ENCODE data around the gene USP2. TPM values are rescaled to one million over a fixed set of nuclear protein-coding genes. Genes with fewer than 3 reads are reported as not detected.

Gene USP2
- total RNA-seq, 4 donors from 2014 or later, result 2.5 to 61.8 (median 32.2) TPM

DNA sequence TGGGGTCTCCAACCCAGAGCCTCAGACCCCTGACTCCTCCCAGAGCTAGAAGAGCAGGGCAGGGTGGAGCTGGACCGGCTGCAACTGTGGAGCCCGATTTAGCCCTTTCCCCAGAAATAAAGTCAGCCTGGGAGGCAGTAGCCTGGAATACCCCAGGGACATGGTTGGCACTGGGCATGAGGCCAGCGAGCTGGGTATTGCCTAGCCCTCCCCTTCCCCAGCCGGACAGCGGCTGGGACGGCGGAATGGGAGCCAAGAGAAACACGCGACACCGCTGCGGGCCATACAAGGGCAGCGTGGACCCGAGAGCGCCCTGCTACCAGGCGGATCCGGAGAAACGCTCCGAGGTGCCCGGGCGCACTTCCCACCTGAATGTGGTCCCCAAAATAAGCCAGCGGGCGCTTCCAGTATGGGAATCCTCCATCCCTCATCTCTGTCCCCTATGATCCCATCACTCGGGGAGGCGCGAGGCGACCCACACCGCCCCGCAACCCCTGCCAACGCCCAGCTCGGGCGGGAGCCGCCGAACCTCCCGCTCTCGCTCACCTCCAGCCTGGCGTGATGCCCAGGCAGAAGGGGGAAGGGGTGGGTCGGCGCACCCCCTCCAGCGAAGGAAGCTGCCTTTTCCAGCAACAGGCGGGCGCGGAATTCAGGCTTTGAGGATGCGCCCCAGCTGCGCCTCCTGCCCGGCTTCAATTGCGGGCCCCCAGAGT, 65.3 kb downstream of the USP2 start:
- Histone ChIP-seq H3K9me3 (no peaks in the 10 kb centered on the region), H3K36me3 (peaks cover 0 to 15% (median 0%) of the 10 kb centered on the region in 3 donors), H3K27ac (peak overlapping the region; percentile 51 to 87 (median 74)), H3K4me1 (peaks cover 0 to 35% (median 21%) of the 10 kb centered on the region in 4 donors), H3K4me3 (peak overlapping the region; percentile 23 to 61 (median 48)), H3K27me3 (no peaks in the 10 kb centered on the region)
- no peak for DNase-seq
- TF ChIP-seq CTCF (IDR thresholded peaks at IDR 0.05) (no peak), POLR2A (IDR thresholded peaks at IDR 0.05) (no peak)

DNA sequence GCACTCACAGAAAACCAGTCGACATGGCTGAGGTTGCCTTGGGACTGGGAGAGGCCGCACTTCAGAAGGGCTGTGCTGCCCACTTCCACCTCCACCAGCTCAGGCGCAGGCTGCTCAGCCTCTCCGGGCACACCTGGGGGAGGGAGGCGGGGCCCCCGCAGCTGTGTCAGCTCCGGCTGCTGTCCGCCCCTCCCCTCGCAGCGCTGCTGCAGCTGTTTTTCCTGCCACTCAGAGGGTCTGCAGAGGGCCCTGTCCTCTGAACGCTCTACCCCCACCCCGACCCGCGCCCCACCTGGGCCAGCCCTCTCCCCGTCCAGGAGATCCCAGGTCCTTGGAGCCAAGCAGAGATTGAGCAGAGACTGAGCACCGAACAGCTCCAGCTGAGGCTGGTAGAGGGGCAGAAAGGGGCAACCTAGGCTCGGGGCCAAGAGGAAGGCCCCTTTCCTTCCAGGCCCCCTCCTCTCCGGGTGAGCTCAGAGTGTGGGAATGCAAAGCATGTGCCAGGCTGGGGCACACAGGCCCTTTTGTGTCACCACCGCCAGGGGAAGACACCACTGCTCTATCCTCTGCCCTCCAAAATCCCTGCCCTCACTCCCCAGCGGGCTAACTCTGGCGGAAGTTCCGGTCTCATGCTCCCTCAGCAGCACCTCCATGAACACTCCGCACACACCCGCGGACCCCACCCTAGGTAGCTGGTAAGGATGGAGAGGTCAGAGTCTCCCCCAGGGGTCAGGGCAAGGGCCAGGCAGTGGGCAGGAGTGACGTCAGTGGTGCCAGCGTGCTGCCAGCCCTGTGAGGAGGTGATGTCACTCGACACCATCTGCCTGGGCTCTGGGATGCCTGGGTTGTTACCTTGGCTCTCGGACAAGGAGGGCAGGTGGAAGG, 66.1 kb downstream of the USP2 start:
- H3K27me3 ChIP-seq, result no peaks in the 10 kb centered on the region
- peak overlapping the region; percentile 23 to 61 (median 48) for H3K4me3 ChIP-seq
- no peaks in the 10 kb centered on the region for H3K9me3 ChIP-seq
- no peak for TF ChIP-seq POLR2A (IDR thresholded peaks at IDR 0.05)
- no peak for TF ChIP-seq CTCF (IDR thresholded peaks at IDR 0.05)
- peaks cover 0 to 29% (median 17%) of the 10 kb centered on the region in 4 donors for H3K4me1 ChIP-seq
- peak overlapping the region; percentile 32 to 87 (median 74) for H3K27ac ChIP-seq
- DNase-seq, result peak in 2 of 3 donors; percentile 64 to 74
- peaks cover 0 to 15% (median 0%) of the 10 kb centered on the region in 3 donors for H3K36me3 ChIP-seq

- Histone ChIP-seq H3K4me3 (peak overlapping the region in 3 of 4 donors; percentile 23 to 61 (median 56)), H3K27ac (peak overlapping the region in 2 of 4 donors; percentile 81 to 87), H3K9me3 (no peaks in the 10 kb centered on the region), H3K4me1 (peaks cover 0 to 25% (median 15%) of the 10 kb centered on the region in 4 donors), H3K36me3 (peaks cover 0 to 15% (median 0%) of the 10 kb centered on the region in 3 donors), H3K27me3 (no peaks in the 10 kb centered on the region)
- no peak for TF ChIP-seq POLR2A (IDR thresholded peaks at IDR 0.05)
- no peak for TF ChIP-seq CTCF (IDR thresholded peaks at IDR 0.05)
- DNase-seq, result no peak
Measured at GRCh38 chr11:119314726-119315125, 66.8 kb downstream of the USP2 start.

DNA sequence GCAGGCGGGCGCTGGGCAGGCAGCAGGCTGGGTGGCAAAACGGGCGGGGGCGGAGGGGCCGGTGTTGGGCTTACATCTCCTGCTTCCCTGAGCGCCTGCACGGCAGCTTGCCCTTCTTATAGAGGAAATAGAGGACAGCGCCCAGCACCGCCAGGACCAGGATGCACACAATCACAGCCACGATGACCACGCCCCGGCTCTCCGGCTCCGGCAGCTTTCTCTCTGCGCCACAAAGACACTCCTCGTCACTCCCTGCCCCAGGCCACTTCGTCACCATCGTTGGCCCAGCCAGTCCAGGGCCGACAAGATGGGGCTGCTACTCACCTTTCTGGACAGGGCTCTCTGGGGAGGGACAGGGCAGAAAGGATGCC, 70.8 kb downstream of the USP2 start:
- H3K27ac ChIP-seq, result no peak overlapping the region
- DNase-seq, result no peak
- H3K36me3 ChIP-seq, result peaks cover 0 to 21% (median 0%) of the 10 kb centered on the region in 3 donors
- H3K4me1 ChIP-seq, result peaks cover 0 to 10% (median 5%) of the 10 kb centered on the region in 4 donors
- H3K9me3 ChIP-seq, result no peaks in the 10 kb centered on the region
- TF ChIP-seq POLR2A (IDR thresholded peaks at IDR 0.05), result no peak
- no peak for TF ChIP-seq CTCF (IDR thresholded peaks at IDR 0.05)
- no peaks in the 10 kb centered on the region for H3K27me3 ChIP-seq
- H3K4me3 ChIP-seq, result no peak overlapping the region

DNA sequence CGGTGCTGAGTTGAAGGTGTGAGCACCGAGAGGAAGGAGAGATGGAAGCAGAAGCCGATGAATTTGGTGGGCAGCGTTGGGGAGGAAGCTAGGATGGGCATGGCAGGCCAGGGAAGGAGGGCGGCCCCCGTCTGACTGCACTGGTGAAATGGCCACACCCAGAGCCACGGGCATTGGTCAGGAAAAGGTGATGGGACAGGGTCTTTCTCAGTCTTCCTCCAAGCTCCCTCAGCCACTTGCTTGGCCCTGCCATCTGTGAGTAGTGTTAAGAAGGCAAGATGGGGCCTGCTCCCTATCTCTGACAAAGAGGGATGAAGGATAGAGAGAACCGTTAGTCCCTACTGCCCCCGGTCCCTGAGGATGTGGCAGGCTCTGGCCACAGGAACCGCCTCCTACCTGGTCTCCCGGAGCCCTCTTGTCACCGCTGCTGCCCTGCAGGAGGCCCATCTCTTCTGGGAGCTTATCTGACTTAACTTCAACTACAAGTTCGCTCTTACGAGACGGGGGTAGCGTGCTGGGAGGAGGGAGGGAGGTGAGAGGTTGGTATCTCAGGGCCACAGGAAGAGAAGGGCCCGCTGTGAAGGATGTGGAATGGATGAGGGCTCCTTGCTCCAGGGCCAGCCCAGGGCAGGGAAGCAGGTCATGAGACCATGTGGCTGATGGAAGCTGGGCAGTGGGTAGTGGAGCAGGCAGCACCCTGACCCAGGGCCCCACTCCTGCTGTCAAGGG, 71.4 kb downstream of the USP2 start:
- no peak overlapping the region for H3K27ac ChIP-seq

More for the DNA sequence above, 71.4 kb downstream of the USP2 start:
- TF ChIP-seq CTCF (IDR thresholded peaks at IDR 0.05), result no peak
- TF ChIP-seq POLR2A (IDR thresholded peaks at IDR 0.05), result no peak
- no peaks in the 10 kb centered on the region for H3K27me3 ChIP-seq
- peaks cover 0 to 21% (median 0%) of the 10 kb centered on the region in 3 donors for H3K36me3 ChIP-seq
- H3K4me3 ChIP-seq, result no peak overlapping the region
- H3K9me3 ChIP-seq, result no peaks in the 10 kb centered on the region
- H3K4me1 ChIP-seq, result peaks cover 0 to 6% (median 3%) of the 10 kb centered on the region in 4 donors
- DNase-seq, result no peak
